CD4-positive, alpha-beta T cell treated with Interleukin-12 subunit alpha and Interleukin-12 subunit beta, for 1 hour (primary cell): ENCODE data around the gene TXNL4B.
"Not testable (repeated sequence)": the region's sequence is repeated elsewhere in the genome, so short reads cannot be mapped to it uniquely, and the experiment has no call there.

Experiments
- DNase-seq: peaks from one replicate; pipeline ENCODE4 v3.0.0-alpha.2; 2020

The TXNL4B gene

DNA sequence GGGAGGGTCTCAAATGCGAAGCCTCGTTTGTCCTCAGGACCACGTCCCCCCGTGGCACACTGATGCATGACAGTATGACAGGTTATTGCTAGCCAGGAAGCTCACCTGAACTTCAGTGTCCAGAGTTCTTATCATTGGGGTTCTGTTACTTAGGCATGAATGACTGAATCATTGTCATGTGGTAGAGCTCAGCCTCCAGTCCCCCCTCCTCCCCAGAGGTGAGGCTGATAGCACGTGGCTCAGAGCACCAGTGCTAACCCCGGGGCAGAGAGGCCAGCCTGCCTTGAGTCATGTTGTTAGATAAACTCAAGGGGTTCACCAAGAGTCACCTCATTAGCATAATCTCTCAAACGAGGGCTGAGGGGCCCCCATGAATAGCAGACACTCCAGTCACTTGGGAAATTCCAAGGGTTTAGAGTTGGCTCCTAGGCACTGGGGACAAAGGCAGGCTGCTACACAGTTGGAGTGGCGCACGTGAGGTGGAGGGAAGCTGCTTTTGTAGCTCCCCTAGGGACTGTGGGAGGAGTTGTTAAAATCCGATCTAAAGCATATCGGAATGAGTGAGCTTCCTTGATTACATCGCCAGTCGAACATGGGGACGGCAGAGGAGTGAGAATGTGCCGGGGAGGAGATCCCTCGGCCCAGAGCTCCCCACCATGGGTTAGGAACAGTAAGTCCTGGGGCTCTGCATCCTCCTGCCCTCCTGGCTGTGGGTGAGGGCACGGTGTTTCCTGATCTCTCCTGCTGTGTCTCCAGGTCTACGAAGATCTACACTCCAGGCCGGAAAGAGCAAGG is 18.4 kb upstream of the TXNL4B start:
- no peak for DNase-seq

DNA sequence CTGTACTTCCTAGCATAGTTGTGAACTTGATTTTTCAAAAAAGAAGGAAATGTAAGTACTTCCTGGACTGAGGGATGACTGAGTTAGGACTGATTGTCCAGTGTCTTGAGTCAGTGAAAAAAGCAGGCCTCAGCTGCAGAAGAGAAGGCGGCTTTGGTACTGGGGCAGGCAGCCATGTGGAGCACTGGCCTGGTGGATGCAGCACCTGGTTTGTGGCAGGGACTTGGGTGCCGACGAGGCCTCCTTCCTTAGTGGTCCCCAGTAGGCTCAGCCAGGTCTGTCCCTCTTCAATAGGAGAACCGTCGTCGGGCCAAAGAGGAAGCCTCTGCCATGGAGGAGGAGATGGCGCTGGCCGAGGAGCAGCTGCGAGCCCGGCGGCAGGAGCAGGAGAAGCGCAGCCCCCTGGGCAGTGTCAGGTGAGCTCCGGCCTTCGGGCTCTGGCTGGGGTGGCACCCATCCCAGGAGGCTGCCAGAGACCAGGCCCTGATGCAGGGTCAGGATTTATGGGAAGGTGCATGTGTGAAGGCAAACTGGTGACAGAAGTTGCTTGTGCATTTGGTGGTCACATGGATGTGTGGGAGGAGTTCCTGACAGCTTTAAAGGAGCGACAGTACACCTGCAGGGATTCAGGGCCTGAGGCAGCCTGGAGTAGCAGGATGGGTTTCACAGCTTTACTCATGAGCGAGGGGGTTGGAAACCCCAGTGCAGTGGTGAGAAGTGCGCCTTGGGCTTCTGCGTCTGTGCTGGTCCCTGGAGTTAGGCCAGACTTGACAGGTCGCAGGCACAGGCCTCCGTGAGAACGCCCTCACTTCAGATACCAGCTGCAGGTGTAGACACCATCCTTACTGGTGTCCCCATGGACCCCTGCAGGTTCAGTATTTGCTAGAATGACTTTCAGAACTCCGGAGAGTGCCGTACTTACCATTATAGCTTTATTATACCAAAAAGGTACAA is 17.5 kb upstream of the TXNL4B start:
- no peak for DNase-seq

DNA sequence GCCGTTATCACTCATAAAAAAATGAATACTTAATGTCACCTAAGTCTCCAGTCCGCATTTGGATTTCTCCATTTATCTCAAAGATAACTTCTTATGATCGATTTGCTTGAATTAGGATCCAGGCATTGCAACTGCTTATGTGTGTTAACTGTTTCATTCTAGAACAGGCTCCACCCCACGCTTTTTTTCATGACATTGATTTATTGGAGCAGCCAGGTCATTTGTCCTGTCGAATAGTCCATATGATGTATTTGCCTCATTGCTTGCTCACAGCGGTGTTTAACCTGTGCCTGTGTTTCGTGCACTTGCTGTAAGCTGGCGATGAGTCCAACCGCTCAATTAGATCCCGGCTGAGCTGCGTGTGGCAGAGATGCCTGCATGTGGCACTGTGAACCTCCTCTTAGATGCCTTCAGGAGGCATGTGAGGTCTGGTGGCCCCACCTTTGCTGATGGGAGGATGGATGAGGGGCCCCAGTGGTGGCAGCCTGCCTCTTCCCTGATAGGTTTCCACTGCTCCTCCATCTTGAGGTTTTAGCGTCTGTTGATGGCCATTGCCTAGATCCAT is 16.6 kb upstream of the TXNL4B start:
- DNase-seq, result no peak

DNA sequence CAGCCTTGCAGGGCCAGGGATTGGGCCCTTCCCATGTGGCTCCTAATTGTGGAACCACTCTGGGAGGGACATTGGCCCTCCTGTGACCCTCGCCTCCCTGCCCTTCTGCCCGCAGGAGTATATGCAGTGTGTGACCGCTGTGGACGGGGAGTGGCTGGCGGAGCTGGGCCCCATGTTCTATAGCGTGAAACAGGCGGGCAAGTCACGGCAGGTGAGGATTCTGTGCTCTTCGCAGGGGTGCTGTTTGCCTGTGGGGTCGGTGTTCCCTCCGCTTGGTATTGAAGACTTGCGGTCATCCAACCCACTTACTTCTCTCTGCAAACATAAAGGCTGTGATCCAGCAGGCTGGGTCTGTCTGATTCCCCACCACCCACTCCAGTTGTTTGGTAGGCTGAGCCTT is 15.9 kb upstream of the TXNL4B start:
- DNase-seq, result no peak

DNA sequence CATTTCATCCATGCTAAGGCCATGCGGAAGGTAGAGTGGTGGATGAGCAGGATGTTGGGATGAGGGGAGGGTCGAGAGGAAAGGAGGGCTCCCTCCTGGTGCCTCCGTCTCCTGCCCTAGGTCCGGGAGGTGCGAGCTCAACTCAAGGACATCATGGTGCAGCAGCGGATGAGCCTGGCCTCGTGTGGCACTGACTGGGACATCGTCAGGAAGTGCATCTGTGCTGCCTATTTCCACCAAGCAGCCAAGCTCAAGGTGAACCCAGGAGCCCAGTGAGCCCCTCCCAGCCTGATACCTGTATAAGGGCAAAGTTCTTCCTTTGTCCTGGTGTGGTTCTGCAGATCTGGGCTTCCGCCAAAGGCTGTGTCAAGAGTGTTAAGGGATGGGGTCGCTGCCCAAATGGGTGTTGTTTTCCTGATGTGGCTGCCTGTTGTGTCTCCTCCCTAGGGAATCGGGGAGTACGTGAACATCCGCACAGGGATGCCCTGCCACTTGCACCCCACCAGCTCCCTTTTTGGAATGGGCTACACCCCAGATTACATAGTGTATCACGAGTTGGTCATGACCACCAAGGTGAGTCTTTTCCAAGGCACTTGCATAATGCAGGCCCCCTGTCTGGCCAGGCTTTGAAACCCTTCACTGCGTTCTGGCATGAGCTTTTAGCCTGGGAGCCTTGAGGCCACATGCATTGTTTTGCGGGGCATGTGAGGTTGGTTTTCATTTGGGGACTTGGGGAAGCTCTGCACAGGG is 15.1 kb upstream of the TXNL4B start:
- no peak for DNase-seq

DNA sequence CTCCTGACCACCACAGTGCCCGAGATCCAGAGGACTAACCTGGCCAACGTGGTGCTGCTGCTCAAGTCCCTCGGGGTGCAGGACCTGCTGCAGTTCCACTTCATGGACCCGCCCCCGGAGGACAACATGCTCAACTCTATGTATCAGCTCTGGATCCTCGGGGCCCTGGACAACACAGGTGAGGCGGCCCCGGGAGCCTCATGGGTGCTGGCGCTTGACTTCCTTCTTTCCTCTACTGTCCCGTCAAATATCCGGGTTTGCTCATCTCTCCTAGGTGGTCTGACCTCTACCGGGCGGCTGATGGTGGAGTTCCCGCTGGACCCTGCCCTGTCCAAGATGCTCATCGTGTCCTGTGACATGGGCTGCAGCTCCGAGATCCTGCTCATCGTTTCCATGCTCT is 14.0 kb upstream of the TXNL4B start:
- no peak for DNase-seq

DNA sequence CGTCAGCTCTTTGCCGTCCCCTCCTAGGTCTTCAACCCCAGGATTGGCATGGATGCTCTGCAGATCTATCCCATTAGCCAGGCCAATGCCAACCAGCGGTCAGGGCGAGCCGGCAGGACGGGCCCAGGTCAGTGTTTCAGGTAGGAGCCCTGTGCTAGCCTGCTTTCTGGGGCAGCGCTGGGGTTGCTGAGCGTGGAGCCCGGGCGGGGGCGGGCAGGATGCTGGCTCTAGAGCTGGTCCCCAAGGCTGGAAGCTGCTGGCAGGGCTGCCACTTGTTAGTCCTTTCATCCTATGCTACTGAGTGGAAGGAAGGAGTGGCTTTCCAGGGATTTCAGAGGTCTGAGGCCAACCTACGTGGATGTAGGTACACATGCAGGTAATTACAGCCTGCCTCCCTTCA is 12.6 kb upstream of the TXNL4B start:
- DNase-seq, result no peak

DNA sequence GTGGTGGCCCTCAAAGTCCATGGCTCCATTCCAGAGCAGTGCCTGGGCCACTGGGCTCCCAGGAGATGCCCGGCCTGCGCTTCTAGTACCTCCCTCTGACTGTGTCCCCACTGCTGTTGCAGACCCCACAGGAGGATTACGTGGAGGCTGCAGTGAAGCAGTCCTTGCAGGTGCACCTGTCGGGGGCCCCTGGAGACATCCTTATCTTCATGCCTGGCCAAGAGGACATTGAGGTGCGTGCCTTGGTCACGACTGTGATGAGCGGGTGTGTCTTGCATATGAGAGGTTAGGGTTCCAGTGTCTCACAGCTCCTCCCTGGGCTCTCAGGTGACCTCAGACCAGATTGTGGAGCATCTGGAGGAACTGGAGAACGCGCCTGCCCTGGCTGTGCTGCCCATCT is 11.5 kb upstream of the TXNL4B start:
- no peak for DNase-seq

DNA sequence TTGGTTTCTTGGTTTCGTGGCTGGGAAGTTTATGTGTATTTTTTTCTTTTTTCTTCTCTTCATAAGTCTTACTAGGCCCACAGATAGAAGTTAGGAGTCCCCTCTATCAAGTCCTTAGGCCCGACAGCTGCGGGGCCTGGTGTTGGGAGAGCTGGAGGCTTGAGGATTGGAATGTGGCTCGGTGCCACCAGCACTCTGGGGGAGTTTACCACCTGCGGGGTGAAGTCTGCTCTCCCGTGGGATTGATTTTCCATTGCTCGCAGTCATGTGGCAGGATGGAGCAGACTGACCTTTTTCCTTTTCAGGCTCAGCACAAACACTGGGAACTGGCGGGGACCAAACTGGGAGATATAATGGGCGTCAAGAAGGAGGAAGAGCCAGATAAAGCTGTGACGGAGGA is 7.8 kb upstream of the TXNL4B start:
- DNase-seq, result no peak

DNA sequence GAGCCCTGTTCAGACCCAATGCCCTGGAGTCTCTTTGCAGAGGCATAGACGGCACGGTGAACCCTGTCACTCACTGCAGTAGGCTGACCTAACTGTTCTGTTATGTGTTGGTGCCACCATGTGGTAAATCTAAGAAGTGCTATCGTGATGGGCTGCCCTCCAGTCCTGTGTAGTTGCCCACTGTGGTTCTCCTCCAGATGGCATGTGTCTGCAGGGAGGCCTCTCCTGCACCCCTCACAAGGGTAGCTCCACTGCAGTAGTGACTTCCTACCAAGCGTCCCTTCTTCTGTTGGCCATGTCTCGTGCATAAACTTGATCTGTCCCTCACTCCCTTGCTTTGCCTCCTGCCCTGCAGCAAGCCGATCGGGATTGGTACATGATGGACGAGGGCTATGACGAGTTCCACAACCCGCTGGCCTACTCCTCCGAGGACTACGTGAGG is 6.0 kb upstream of the TXNL4B start:
- DNase-seq, result peak; percentile 54

DNA sequence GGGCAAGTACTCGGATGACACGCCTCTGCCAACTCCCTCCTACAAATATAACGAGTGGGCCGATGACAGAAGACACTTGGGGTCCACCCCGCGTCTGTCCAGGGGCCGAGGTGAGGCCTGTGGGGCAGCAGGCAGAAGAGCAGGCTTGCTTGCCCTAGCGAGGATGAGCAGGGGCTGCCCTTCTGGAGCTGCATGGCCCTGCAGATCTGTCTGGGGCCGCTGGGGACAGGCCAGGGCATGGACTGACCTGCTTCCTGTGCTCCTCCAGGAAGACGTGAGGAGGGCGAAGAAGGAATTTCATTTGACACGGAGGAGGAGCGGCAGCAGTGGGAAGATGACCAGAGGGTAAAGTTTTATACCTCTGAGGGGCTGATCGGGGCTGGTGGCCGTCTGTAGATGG is 5.5 kb upstream of the TXNL4B start:
- no peak for DNase-seq

DNA sequence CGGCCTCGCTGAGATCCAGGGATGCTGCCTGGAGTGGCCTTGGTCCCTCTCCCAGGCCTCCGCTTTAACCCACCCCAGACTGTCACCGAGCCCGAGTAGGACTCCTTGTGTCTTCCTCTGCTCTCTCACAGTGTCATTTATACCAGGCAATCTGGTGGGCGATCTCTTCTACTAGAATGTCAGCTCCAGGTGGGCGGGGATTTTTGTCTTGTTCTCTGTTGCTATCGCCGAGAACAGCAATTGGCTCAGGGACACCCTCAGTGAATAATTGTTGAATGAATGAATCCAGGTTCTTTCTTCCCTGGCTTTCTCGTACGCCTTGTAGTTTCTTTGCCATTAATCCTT is 818 bp upstream of the TXNL4B start:
- no peak for DNase-seq

DNA sequence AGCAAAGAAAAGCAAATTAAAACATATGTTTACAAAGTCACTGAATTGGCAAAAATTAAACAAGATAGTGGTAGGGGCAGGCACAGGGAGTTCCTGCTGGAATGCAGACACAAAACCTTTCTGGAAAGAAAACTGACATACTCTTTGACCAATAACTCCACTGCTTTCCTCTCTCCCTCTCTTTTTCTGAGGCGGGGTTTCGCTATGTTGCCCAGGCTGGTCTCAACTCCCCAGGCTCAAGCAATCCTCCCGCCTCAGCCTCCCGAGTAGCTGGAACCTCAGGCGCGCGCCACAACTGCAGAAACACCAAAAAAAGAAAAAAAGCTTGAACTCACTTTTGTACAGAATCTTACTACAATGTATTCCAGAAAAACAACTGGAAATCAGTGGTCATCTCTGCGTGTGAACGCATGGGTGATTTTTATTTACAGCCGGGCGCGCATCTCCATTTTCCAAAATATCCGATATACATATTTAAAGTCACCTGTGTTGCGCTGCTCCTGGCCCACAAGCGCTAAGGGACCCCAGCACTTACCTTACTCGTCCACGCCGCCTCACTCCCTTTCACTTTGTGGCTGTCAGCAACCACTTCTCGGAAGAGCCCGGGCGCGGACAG is 480 bp downstream of the TXNL4B start:
- DNase-seq, result no peak

DNA sequence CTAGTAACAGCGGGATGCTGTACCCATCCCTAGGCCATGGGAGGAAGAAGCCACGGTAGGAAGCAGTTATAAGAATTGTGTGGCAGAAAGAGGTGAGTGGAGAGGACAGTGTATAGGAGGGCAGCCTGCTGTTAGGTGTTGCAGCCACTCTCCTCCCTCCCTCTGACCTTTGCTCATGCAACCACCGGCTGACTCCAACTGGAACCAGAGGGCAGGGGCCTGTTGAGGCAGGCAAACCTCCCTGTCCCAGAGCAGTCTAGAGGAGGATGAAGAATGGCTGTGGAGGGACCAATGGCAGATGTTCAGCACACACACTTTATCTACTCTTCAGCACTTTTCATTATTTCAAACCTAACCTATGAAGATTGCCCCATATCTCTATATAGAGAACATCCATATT is 2.2 kb downstream of the TXNL4B start:
- DNase-seq, result no peak

DNA sequence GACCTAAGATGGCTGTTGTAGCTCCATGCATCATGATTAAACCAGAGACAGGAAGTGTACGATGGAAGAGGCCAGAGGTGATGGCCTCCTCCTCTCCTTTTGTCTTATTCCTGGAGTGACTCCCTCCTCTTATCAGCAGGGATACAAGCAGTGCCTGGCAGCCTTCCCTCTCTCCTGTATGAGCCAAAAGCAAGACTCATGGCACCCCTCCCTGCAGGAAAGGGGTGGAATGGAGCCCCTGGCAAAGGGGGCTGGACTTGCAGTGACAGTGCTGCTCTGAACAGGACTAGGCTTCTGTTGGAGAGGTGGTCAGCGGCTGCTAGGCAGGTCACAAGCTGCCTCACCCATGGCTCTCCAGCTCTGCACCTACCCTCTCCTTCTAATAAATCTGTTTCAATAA is 8.4 kb downstream of the TXNL4B start:
- no peak for DNase-seq

DNA sequence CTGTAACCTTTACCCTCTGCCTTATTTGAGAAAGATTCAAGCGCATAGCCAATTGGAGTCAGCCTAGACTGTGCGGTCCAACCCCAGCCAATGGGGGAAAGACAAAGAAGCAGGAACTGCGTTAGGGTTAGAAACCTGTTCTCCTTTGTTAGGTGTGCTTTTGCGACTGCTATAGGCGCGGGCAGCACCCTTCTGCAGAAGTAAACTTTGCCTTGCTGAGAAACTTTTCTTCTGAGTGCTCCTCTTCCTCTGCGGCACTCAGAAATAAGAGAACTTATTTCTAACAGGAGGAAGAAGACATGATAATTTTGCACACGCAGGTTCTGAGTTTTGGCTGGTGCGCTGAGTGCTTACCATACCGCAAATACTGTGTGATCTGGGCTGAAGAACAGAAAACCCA is 9.0 kb downstream of the TXNL4B start:
- no peak for DNase-seq

DNA sequence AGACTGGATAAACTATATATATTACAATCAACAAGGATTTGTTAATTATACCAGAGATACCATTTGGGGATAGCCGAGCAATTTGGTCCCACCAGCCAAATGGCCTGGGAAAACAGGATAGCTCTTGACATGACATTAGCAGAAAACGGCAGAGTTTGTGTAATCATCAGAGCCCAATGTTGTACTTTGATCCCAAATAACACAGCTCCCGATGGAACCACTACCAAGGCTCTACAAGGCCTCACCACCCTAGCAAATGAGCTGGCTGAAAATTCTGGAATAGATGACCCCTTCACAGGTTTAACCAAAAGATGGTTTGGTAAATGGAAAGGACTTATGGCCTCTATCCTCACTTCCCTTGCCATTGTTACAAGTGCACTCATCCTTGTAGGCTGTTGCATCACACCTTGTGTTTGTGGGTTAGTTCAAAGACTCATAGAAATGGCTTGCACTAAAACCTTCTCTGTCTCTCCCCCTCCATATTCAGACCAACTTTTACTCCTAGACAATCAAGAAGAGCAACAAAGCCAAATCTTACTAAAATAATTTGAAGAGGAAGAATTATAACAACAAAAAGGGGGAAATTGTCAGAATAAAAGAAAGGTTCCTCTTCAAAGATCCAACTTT is 9.5 kb downstream of the TXNL4B start:
- DNase-seq, result no peak

DNA sequence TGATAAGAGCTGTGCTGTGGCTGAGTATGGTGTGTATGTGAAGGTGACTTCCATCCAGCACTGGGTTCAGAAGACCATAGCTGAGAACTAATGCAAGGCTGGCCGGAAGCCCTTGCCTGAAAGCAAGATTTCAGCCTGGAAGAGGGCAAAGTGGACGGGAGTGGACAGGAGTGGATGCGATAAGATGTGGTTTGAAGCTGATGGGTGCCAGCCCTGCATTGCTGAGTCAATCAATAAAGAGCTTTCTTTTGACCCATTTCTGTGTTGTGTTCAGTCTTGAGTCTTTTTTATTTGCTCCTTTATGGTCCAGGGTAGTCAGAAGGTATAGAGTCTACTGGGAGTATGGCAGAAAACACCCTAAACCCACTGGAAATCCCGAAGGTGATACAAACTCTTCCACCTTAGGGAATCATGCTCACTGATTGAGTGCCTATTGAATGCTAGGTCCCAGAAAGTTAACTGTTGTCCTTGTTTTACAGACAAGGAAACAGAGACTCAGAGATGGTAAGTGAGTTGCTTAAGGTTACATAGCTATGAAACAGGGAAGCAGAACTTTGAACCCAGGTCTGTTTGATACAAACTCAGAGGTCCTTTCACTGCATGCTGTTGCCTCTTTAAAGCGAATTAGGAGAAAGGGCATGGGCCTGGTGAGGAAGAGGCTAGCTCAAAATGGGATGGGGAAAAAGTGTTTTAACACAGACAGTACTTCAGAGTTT is 16.3 kb downstream of the TXNL4B start:
- not testable (repeated sequence) for DNase-seq

DNA sequence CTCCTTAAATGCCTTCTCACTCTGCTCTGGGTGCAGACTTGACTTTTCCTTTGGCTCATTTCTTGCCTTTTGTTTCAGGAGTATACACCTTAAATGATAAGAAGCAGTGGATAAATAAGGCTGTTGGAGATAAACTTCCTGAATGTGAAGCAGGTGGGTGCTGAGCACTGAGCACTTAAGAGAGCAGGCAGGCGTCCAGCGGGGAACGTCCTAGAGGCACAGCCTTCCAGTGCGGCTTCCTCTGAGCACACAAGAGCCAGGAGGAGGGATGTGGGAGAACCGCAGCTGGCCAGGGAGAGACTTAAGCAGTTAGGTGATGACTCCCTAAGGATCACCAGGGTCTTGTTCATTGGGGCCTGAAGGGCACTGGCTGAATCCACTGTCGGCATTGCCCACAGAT is 18.4 kb downstream of the TXNL4B start:
- not testable (repeated sequence) for DNase-seq

DNA sequence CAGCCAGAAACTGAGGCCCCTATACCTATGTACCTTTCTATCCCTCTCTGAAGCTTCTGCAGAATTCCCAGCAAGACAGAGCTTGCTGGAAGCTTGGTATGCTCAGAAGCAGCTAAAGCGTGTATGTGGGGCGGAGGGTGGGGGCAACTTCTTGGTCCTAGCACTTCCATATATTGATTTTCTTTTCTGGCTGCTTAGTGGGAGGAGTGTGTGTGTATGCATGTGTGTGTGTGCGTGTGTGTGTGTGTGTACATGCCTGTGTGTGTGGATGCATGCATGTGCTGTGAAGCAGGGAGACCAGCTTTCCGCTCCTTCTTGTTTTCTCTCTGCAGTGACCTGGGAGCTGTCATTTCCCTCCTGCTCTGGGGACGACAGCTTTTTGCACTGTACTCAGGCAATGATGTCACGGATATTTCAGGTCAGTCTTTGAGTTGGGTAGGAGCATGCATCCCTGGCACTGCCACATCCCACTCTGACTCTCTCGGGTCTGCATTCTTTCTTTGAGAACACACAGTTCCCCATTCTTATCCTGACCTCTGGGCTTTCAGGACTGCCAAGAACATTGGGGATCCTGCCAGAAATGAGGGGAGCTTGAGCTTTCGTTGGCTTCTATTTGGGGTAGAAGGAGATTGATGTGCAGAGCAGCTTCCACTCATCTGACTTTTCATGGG is 19.7 kb downstream of the TXNL4B start:
- no peak for DNase-seq
